HepG2 (cell line): ENCODE results near the gene CHRNA3. TPM values are rescaled to one million over a fixed set of nuclear protein-coding genes. Genes with fewer than 3 reads are reported as not detected.

Experiments
- ATAC-seq: fragments of 200-7000 bp; cut with Tn5 transposase; 3 replicates; pipeline ENCODE4 v1.9.1; 2020; ENCODE audit warnings: mild to moderate bottlenecking, moderate library complexity
- BruUV-seq: library from RNA; stranded (reverse); fragments of 400-500 nt; replicated peaks from 2 replicates; lab custom pipeline; 2021; lab: Mats Ljungman, UMichigan
- CTCF ChIA-PET: fragments of 300-600 bp; formaldehyde crosslinking; extraction: SDS; loops from one replicate; lab custom pipeline; 2021; ENCODE audit warnings: low total read pairs, inconsistent platforms, low intra/inter-chr PET ratio; lab: Yijun Ruan, JAX
- POLR2A ChIA-PET: fragments of 350-600 bp; sonication (Branson Sonifier 250); formaldehyde crosslinking; loops from one replicate; lab custom pipeline; 2020; ENCODE audit warnings: antibody characterized with exemption, inconsistent platforms; lab: Yijun Ruan, JAX
- DNase-seq: peaks from one replicate; pipeline ENCODE4 v3.0.0-alpha.2; 2015; ENCODE audit warnings: low spot score
- FAIRE-seq: peaks from 3 replicates; lab custom pipeline; 2011; peaks lifted over from hg19 to GRCh38; lab: Jason Lieb, UNC
- H2AFZ ChIP-seq: one replicate; pipeline ENCODE4 v1.6.1; 2011; ENCODE audit warnings: low read length, inconsistent platforms
- H3K27ac ChIP-seq: fragments of 300-600 bp; 3 replicates; pipeline ENCODE4 v1.8.0; 2011; ENCODE audit warnings: mixed run types, mild to moderate bottlenecking, mixed read lengths, low read length, inconsistent platforms; ENCODE audit not compliant: insufficient read depth; ENCODE audit errors: extremely low read length
- H3K27me3 ChIP-seq, 2 experiments: fragments of 200-600 bp in 1 of 2; 2 replicates in 1 of 2; 3 replicates in 1 of 2; pipeline versions ENCODE4 v1.6.0 to v1.8.0; 2011; ENCODE audit warnings: low read length in 2 of 2, mild to moderate bottlenecking in 2 of 2, moderate library complexity in 2 of 2, inconsistent platforms in 1 of 2; ENCODE audit not compliant: insufficient read depth in 2 of 2, control insufficient read depth in 1 of 2
- H3K36me3 ChIP-seq, 2 experiments: fragments of 200-600 bp in 1 of 2; replicated peaks in 1 of 2; 2 replicates in 1 of 2; 3 replicates in 1 of 2; pipeline versions ENCODE4 v1.5.1 to v1.8.0; 2011; ENCODE audit warnings: low read length in 2 of 2, inconsistent platforms in 1 of 2; ENCODE audit not compliant: insufficient read depth in 2 of 2, control insufficient read depth in 1 of 2
- H3K4me1 ChIP-seq: 2 replicates; pipeline ENCODE4 v1.5.1; 2012; ENCODE audit warnings: low read length, inconsistent platforms; ENCODE audit not compliant: insufficient read depth
- H3K4me2 ChIP-seq: 2 replicates; pipeline ENCODE4 v1.6.0; 2011; ENCODE audit warnings: low read depth, low read length, inconsistent platforms
- H3K4me3 ChIP-seq, 3 experiments: fragments of 200-600 bp in 1 of 3; sonication (generic), shearing (Covaris generic) in 1 of 3; replicated peaks in 1 of 3; 2 replicates each; pipeline ENCODE4 v1.5.1; 2011 to 2016; ENCODE audit warnings: low read length in 3 of 3, inconsistent platforms in 2 of 3, low read depth in 2 of 3, mild to moderate bottlenecking in 2 of 3, control low read depth in 1 of 3, mixed read lengths in 1 of 3; ENCODE audit not compliant: insufficient read depth in 1 of 3
- H3K79me2 ChIP-seq: one replicate; pipeline ENCODE4 v1.6.1; 2011; ENCODE audit warnings: low read length, inconsistent platforms; ENCODE audit not compliant: insufficient read depth
- H3K9ac ChIP-seq: 2 replicates; pipeline ENCODE4 v1.6.0; 2011; ENCODE audit warnings: mild to moderate bottlenecking, low read depth, low read length, inconsistent platforms; ENCODE audit not compliant: insufficient read depth
- H3K9me3 ChIP-seq: 2 replicates; pipeline ENCODE4 v1.5.1; 2012; ENCODE audit warnings: mild to moderate bottlenecking, low read length
- H4K20me1 ChIP-seq: 2 replicates; pipeline ENCODE4 v1.6.0; 2011; ENCODE audit warnings: inconsistent platforms, mild to moderate bottlenecking, low read length, moderate library complexity; ENCODE audit not compliant: insufficient read depth
- CHD4 ChIP-seq: fragments of 200-600 bp; sonication (generic); IDR thresholded peaks from 2 replicates; pipeline ENCODE4 v1.7.0; 2017; ENCODE audit warnings: mild to moderate bottlenecking, low read length, borderline replicate concordance
- E2F5 ChIP-seq: sonication (generic); formaldehyde crosslinking; conservative IDR thresholded peaks from 2 replicates; pipeline ENCODE4 v1.4.0; 2020; ENCODE audit warnings: missing genetic modification reagents
- NCOA2 ChIP-seq: sonication (generic); formaldehyde crosslinking; IDR thresholded peaks from 2 replicates; pipeline ENCODE4 v1.8.0; 2022; ENCODE audit warnings: inconsistent platforms
- SIN3A ChIP-seq: IDR thresholded peaks from 2 replicates; pipeline ENCODE4 v1.6.1; 2011; ENCODE audit warnings: low read depth, mild to moderate bottlenecking, control low read depth, low read length, borderline replicate concordance
- ZNF234 ChIP-seq: sonication (generic); formaldehyde crosslinking; conservative IDR thresholded peaks from 2 replicates; pipeline ENCODE4 v1.5.1; 2020; ENCODE audit warnings: mild to moderate bottlenecking, missing genetic modification reagents
- ZNF335 ChIP-seq: sonication (generic); formaldehyde crosslinking; IDR thresholded peaks from 2 replicates; pipeline ENCODE4 v1.4.0; 2020; ENCODE audit warnings: missing genetic modification reagents
- ZNF451 ChIP-seq: sonication (generic); formaldehyde crosslinking; IDR thresholded peaks from 2 replicates; pipeline ENCODE4 v1.5.0; 2020; ENCODE audit warnings: mild to moderate bottlenecking, missing genetic modification reagents
- ZNF660 ChIP-seq: sonication (generic); formaldehyde crosslinking; IDR thresholded peaks from 2 replicates; pipeline ENCODE4 v1.5.1; 2020; ENCODE audit warnings: mild to moderate bottlenecking, low read depth, missing genetic modification reagents, borderline replicate concordance
- ZNF713 ChIP-seq: sonication (generic); formaldehyde crosslinking; IDR thresholded peaks from 2 replicates; pipeline ENCODE4 v1.4.0; 2020; ENCODE audit warnings: mild to moderate bottlenecking, missing genetic modification reagents
- ZNF776 ChIP-seq: sonication (generic); formaldehyde crosslinking; IDR thresholded peaks from 2 replicates; pipeline ENCODE4 v1.4.0; 2020; ENCODE audit warnings: mild to moderate bottlenecking, missing genetic modification reagents
- WGBS: methylation state at CpG from one replicate; pipeline ENCODE4 v1.1.6; 2017; ENCODE audit warnings: low lambda C conversion rate; 5-methylcytosine and 5-hydroxymethylcytosine counted together
- in situ Hi-C: cut with HindIII; loops from 2 replicates; pipeline ENCODE4 v1.10.0; 2017; ENCODE audit warnings: low pct_unique_long_range_greater_than_20kb; ENCODE audit not compliant: extremely low pct_ligation_motif_present
- intact Hi-C: fragments of 100-400 bp; cut with micrococcal nuclease; formaldehyde crosslinking; loops from one replicate; pipeline ENCODE4 v1.10.0; 2022; ENCODE audit not compliant: unreplicated experiment
- polyA plus RNA-seq, 8 experiments: library from polyadenylated mRNA; depleted of rRNA in 3 of 8; stranded (reverse) in 7 of 8; unstranded in 1 of 8; fragments of >200 nt; fragmentation: Illumina TruSeq in 4 of 8; extraction: Trizol in 4 of 8; gene quantifications; 2 replicates each; pipeline versions ENCODE4 v1.2.1 to v1.2.3, GENCODE V29; 2011 to 2016; ENCODE audit warnings: low read depth in 4 of 8, missing spikeins in 1 of 8, mixed read lengths in 1 of 8; ENCODE audit not compliant: insufficient read depth in 1 of 8
- total RNA-seq, 5 experiments: library from RNA; depleted of rRNA; stranded (reverse); fragments of >200 nt; fragmentation: Illumina TruSeq; extraction: Trizol; gene quantifications; 2 replicates each; pipeline ENCODE4 v1.2.3, GENCODE V29; 2016; ENCODE audit warnings: low read depth in 1 of 5
- TF ChIP-seq, protein P1 (sequence below): sonication (generic); formaldehyde crosslinking; IDR thresholded peaks from 2 replicates; pipeline ENCODE4 v1.9.0; 2021; ENCODE audit warnings: missing genetic modification reagents, mild to moderate bottlenecking, borderline replicate concordance
- TF ChIP-seq, protein P2 (sequence below): sonication (generic); formaldehyde crosslinking; IDR thresholded peaks from 2 replicates; pipeline ENCODE4 v1.4.0; 2020; ENCODE audit warnings: missing genetic modification reagents; ENCODE audit errors: not compliant biosample characterization
- TF ChIP-seq, protein P3 (sequence below): sonication (generic); formaldehyde crosslinking; IDR thresholded peaks from 2 replicates; pipeline ENCODE4 v1.5.1; 2020; ENCODE audit warnings: missing genetic modification reagents, mild to moderate bottlenecking, borderline replicate concordance

Gene CHRNA3
- total and polyA plus RNA-seq, 2 of the 13 experiments (the other 11 are each of a cell fraction or from before 2014, with no cell fraction given): not detected

DNA sequence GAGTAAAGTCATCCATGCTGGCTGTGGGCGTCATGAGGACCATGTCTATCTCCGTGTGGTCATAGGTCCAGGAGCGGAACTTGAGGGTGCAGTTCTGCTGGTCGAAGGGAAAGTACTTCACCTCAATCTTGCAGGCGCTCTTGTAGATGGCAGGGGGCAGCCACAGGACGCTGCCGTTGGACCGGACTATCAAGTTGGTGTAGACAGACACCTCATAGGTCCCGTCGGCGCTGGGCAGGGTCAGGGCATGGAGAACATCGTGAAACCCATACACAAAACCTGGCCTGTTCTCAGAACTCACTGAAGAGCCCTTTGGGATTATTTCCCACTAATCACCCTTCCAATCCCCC lies 8.9 kb upstream of the CHRNA3 start:
- Histone ChIP-seq H3K4me1 (no peaks in the 10 kb centered on the region), H3K27me3 (peaks cover 10 to 57% of the 10 kb centered on the region in 2 experiments), H4K20me1 (no peaks in the 10 kb centered on the region), H3K27ac (no peak overlapping the region), H2AFZ (no peak overlapping the region), H3K9ac (no peak overlapping the region), H3K4me3 (no peak overlapping the region), H3K79me2 (no peaks in the 10 kb centered on the region), H3K4me2 (no peak overlapping the region), H3K36me3 (no peaks in the 10 kb centered on the region), H3K9me3 (no peaks in the 10 kb centered on the region)
- POLR2A ChIA-PET: no interaction called here
- FAIRE-seq (no peak), ATAC-seq (no peak), DNase-seq (no peak)
- no peak for TF ChIP-seq SIN3A
- CTCF ChIA-PET: no interaction called here
- BruUV-seq: no TSS peak
- 27% methylated on average over 8 of the region's 12 CpGs for WGBS
- in situ Hi-C loops (no loop called here), intact Hi-C loops (no loop called here)

DNA sequence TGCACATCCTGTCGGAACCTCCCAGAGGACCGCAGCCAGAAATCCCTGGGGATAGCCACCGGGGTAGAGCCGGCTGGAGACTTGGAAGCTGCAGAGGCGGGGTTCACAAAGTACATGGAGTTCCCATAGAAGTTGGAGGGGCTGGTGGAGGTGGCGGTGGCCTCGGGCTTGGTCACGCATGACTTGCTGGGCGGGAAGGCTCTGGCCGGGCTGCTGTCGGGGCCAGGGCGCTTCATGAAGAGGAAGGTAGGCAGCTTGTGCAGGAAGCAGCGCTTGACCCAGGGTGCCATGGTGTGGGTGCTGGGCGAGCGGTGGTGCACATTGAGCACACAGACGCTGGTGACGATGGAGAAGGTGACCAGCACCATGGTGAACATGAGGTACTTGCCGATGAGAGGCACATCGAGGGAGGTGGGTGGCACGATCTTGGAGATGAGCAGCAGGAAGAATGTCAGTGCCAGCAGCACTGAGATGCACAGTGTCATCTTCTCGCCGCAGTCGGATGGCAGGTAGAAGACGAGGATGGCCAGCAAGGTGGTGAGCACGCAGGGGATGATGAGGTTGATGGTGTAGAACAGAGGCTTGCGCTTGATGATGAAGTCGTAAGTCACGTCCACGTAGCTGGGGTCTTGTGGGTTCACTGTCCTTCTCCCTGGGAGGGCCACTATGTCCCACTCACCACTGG lies 8.4 kb upstream of the CHRNA3 start:
- Histone ChIP-seq H3K36me3 (no peaks in the 10 kb centered on the region), H3K9me3 (no peaks in the 10 kb centered on the region), H3K27me3 (peaks cover 10 to 56% of the 10 kb centered on the region in 2 experiments), H4K20me1 (no peaks in the 10 kb centered on the region), H3K4me1 (no peaks in the 10 kb centered on the region), H3K79me2 (no peaks in the 10 kb centered on the region), H3K27ac (no peak overlapping the region), H3K4me3 (no peak overlapping the region), H2AFZ (no peak overlapping the region), H3K4me2 (no peak overlapping the region), H3K9ac (no peak overlapping the region)
- BruUV-seq: no TSS peak
- ChIA-PET CTCF (no interaction called here), POLR2A (no interaction called here)
- intact Hi-C loops: no loop called here
- 52% methylated on average over 21 of the region's 29 CpGs for WGBS
- ATAC-seq (no peak), FAIRE-seq (no peak), DNase-seq (no peak)
- in situ Hi-C loops: no loop called here
- TF ChIP-seq NCOA2 (CRISPR knock-in tag) (no peak), E2F5 (CRISPR knock-in tag) (no peak), ZNF335 (CRISPR knock-in tag) (no peak), ZNF713 (CRISPR knock-in tag) (no peak), ZNF776 (CRISPR knock-in tag) (no peak), ZNF234 (CRISPR knock-in tag) (no peak), ZNF451 (no peak), ZNF660 (CRISPR knock-in tag) (no peak), CHD4 (no peak)
- TF ChIP-seq, protein P1, sequence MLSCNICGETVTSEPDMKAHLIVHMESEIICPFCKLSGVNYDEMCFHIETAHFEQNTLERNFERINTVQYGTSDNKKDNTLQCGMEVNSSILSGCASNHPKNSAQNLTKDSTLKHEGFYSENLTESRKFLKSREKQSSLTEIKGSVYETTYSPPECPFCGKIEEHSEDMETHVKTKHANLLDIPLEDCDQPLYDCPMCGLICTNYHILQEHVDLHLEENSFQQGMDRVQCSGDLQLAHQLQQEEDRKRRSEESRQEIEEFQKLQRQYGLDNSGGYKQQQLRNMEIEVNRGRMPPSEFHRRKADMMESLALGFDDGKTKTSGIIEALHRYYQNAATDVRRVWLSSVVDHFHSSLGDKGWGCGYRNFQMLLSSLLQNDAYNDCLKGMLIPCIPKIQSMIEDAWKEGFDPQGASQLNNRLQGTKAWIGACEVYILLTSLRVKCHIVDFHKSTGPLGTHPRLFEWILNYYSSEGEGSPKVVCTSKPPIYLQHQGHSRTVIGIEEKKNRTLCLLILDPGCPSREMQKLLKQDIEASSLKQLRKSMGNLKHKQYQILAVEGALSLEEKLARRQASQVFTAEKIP (CRISPR knock-in tag): no peak
- TF ChIP-seq, protein P2, sequence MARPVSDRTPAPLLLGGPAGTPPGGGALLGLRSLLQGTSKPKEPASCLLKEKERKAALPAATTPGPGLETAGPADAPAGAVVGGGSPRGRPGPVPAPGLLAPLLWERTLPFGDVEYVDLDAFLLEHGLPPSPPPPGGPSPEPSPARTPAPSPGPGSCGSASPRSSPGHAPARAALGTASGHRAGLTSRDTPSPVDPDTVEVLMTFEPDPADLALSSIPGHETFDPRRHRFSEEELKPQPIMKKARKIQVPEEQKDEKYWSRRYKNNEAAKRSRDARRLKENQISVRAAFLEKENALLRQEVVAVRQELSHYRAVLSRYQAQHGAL (CRISPR knock-in tag): no peak
- TF ChIP-seq, protein P3, sequence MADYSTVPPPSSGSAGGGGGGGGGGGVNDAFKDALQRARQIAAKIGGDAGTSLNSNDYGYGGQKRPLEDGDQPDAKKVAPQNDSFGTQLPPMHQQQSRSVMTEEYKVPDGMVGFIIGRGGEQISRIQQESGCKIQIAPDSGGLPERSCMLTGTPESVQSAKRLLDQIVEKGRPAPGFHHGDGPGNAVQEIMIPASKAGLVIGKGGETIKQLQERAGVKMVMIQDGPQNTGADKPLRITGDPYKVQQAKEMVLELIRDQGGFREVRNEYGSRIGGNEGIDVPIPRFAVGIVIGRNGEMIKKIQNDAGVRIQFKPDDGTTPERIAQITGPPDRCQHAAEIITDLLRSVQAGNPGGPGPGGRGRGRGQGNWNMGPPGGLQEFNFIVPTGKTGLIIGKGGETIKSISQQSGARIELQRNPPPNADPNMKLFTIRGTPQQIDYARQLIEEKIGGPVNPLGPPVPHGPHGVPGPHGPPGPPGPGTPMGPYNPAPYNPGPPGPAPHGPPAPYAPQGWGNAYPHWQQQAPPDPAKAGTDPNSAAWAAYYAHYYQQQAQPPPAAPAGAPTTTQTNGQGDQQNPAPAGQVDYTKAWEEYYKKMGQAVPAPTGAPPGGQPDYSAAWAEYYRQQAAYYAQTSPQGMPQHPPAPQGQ (CRISPR knock-in tag): no peak
